ENCODE measurements around the gene SCTR. TPM values are rescaled to one million over a fixed set of nuclear protein-coding genes. Genes with fewer than 3 reads are reported as not detected.

SCTR gene
- total RNA-seq (2021) = not detected in 2 replicates
- percentile 2 among the genes with signal in this experiment for Bru-seq, nascent RNA
- not detected for BruChase-seq, experiment 1, labeled RNA remaining after a 2-hour chase
- BruChase-seq, experiment 2, labeled RNA remaining after a 6-hour chase = not detected
- long read RNA-seq = 0 reads

GRCh38 chr2:119523952-119524694, at the start of gene SCTR:
Gene SCTR (minus strand): TSS chr2:119524483. CDS start chr2:119524226, 257 bp downstream.
- Histone ChIP-seq H3F3A (ENCODE audit: insufficient read depth, low read depth) (no peaks in the 10 kb centered on the region), H3K36me3 (ENCODE audit: low read depth) (no peaks in the 10 kb centered on the region), H2AFZ (no peak within 1 kb of the TSS), H3K9me3 (ENCODE audit: insufficient read depth, low read depth) (no peaks in the 10 kb centered on the region), H3K9me2 (ENCODE audit: insufficient read depth) (no peaks in the 10 kb centered on the region), H3K4me2 (no peak within 1 kb of the TSS), H3K4me3 (no peak within 1 kb of the TSS), H4K20me1 (ENCODE audit: insufficient read depth) (no peaks in the 10 kb centered on the region), H3K27me3 (ENCODE audit: insufficient read depth, low read depth) (peaks cover 61% of the 10 kb centered on the region), H3K79me2 (ENCODE audit: low read depth) (no peaks in the 10 kb centered on the region), H3K27ac (no peak within 1 kb of the TSS), H3K4me1 (replicated peaks; ENCODE audit: insufficient read depth) (no peaks in the 10 kb centered on the region)
- no peak for DNase-seq
- POLR2A ChIA-PET (ENCODE audit: unreplicated experiment) = no interaction called here
- TF ChIP-seq EZH2 (IDR thresholded peaks at IDR 0.05; ENCODE audit: low read depth) = no peak
- TF ChIP-seq, protein P1, sequence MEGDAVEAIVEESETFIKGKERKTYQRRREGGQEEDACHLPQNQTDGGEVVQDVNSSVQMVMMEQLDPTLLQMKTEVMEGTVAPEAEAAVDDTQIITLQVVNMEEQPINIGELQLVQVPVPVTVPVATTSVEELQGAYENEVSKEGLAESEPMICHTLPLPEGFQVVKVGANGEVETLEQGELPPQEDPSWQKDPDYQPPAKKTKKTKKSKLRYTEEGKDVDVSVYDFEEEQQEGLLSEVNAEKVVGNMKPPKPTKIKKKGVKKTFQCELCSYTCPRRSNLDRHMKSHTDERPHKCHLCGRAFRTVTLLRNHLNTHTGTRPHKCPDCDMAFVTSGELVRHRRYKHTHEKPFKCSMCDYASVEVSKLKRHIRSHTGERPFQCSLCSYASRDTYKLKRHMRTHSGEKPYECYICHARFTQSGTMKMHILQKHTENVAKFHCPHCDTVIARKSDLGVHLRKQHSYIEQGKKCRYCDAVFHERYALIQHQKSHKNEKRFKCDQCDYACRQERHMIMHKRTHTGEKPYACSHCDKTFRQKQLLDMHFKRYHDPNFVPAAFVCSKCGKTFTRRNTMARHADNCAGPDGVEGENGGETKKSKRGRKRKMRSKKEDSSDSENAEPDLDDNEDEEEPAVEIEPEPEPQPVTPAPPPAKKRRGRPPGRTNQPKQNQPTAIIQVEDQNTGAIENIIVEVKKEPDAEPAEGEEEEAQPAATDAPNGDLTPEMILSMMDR (conservative IDR thresholded peaks at IDR 0.05) = no peak
- intact Hi-C loops (cut with micrococcal nuclease; ENCODE audit: unreplicated experiment) = no loop called here
- CTCF ChIA-PET = no interaction called here
- BruUV-seq (replicated peaks) = no TSS peak

GRCh38 chr2:119567292-119567691, 43.0 kb upstream of the SCTR start:
- intact Hi-C loops (cut with micrococcal nuclease; ENCODE audit: unreplicated experiment) = no loop called here
- no peaks in the 10 kb centered on the region for H3F3A ChIP-seq (ENCODE audit: insufficient read depth, low read depth)
- CTCF ChIA-PET = no interaction called here
- POLR2A ChIA-PET (ENCODE audit: unreplicated experiment) = no interaction called here
- no peaks in the 10 kb centered on the region for H3K9me2 ChIP-seq (ENCODE audit: insufficient read depth)
- no peak overlapping the region for H3K4me2 ChIP-seq
- H3K27me3 ChIP-seq (ENCODE audit: insufficient read depth, low read depth) = 0 out of 2 replicates have a peak, but pooled peaks cover 3% of the 10 kb centered on the region
- DNase-seq = no peak
- BruUV-seq (replicated peaks) = no TSS peak
- H3K4me1 ChIP-seq (replicated peaks; ENCODE audit: insufficient read depth) = no peaks in the 10 kb centered on the region
- H3K36me3 ChIP-seq (ENCODE audit: low read depth) = no peaks in the 10 kb centered on the region
- TF ChIP-seq, protein P1 (conservative IDR thresholded peaks at IDR 0.05) = no peak
- H2AFZ ChIP-seq = no peak overlapping the region
- no peak overlapping the region for H3K27ac ChIP-seq
- H3K9me3 ChIP-seq (ENCODE audit: insufficient read depth, low read depth) = no peaks in the 10 kb centered on the region
- H4K20me1 ChIP-seq (ENCODE audit: insufficient read depth) = no peaks in the 10 kb centered on the region
- H3K4me3 ChIP-seq = no peak overlapping the region
- H3K79me2 ChIP-seq (ENCODE audit: low read depth) = no peaks in the 10 kb centered on the region

DNA sequence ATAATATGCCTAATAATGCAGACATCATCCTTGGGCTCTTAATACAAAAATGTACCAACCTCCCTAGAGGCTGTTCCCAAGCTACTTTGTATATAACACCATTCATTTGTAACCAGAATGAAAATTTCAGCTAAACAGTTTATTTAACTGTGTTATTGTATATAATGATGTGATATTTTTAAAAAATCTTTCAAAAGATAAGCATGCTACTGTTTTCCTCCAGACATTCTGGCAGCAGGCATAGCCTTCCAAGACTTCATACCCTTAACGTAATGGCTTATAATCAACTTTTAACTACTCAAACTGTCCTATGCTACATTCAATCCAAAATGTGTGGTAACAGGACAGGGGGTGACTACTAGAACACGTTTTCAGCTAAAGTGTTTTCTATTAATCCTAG, 41.2 kb upstream of the SCTR start:
- Histone ChIP-seq H3F3A (ENCODE audit: insufficient read depth, low read depth) (no peaks in the 10 kb centered on the region), H3K9me2 (ENCODE audit: insufficient read depth) (no peaks in the 10 kb centered on the region), H3K79me2 (ENCODE audit: low read depth) (no peaks in the 10 kb centered on the region), H2AFZ (no peak overlapping the region), H3K4me3 (no peak overlapping the region), H3K4me2 (no peak overlapping the region), H3K36me3 (ENCODE audit: low read depth) (no peaks in the 10 kb centered on the region), H3K4me1 (replicated peaks; ENCODE audit: insufficient read depth) (no peaks in the 10 kb centered on the region), H3K27me3 (ENCODE audit: insufficient read depth, low read depth) (no peaks in the 10 kb centered on the region), H4K20me1 (ENCODE audit: insufficient read depth) (no peaks in the 10 kb centered on the region), H3K9me3 (ENCODE audit: insufficient read depth, low read depth) (no peaks in the 10 kb centered on the region), H3K27ac (no peak overlapping the region)
- POLR2A ChIA-PET (ENCODE audit: unreplicated experiment) = no interaction called here
- DNase-seq = no peak
- BruUV-seq (replicated peaks) = no TSS peak
- CTCF ChIA-PET = no interaction called here
- TF ChIP-seq EZH2 (IDR thresholded peaks at IDR 0.05; ENCODE audit: low read depth) = no peak
- TF ChIP-seq, protein P1 (conservative IDR thresholded peaks at IDR 0.05) = no peak
- intact Hi-C loops (cut with micrococcal nuclease; ENCODE audit: unreplicated experiment) = no loop called here

All from PC-9 (cell line).